OCI-LY7 (cell line): ENCODE data around the gene ABHD17A. TPM values are rescaled to one million over a fixed set of nuclear protein-coding genes. Genes with fewer than 3 reads are reported as not detected.

Source experiments
- BruUV-seq: library from RNA; stranded (reverse); fragments of 400-500 nt; replicated peaks from 2 replicates; lab custom pipeline; 2021; lab: Mats Ljungman, UMichigan
- CTCF ChIA-PET: fragments of 300-600 bp; sonication (Branson Sonifier 250); formaldehyde crosslinking; loops from one replicate; lab custom pipeline; 2022; ENCODE audit warnings: antibody characterized with exemption; ENCODE audit not compliant: unreplicated experiment; lab: Charles Lee
- POLR2A ChIA-PET: fragments of 300-600 bp; sonication (Branson Sonifier 250); formaldehyde crosslinking; loops from one replicate; lab custom pipeline; 2022; ENCODE audit warnings: antibody characterized with exemption; lab: Charles Lee
- DNase-seq: peaks from one replicate; pipeline ENCODE4 v3.0.0-alpha.2; 2015; ENCODE audit warnings: low spot score
- H2AFZ ChIP-seq: fragments of 200-600 bp; sonication (generic), shearing (Covaris generic); 2 replicates; pipeline ENCODE4 v1.6.1; 2014; ENCODE audit warnings: mild to moderate bottlenecking, antibody characterized with exemption, low read length, moderate library complexity
- H3K27ac ChIP-seq: fragments of 200-600 bp; sonication (generic); 2 replicates; pipeline ENCODE4 v1.5.1; 2014; ENCODE audit warnings: mixed run types, low read depth, mild to moderate bottlenecking, moderate library complexity, low read length, inconsistent platforms; ENCODE audit not compliant: poor library complexity, severe bottlenecking
- H3K36me3 ChIP-seq: fragments of 200-600 bp; sonication (generic); 2 replicates; pipeline ENCODE4 v1.6.1; 2014; ENCODE audit warnings: mild to moderate bottlenecking, antibody characterized with exemption, low read length, moderate library complexity, mixed read lengths; ENCODE audit not compliant: insufficient read depth
- H3K4me1 ChIP-seq: fragments of 200-600 bp; sonication (generic); 2 replicates; pipeline ENCODE4 v1.5.1; 2014; ENCODE audit warnings: mild to moderate bottlenecking, low read length; ENCODE audit not compliant: insufficient read depth, poor library complexity, severe bottlenecking
- H3K4me2 ChIP-seq: fragments of 200-600 bp; sonication (generic); 2 replicates; pipeline ENCODE4 v1.6.1; 2014; ENCODE audit warnings: mild to moderate bottlenecking, low read length
- H3K4me3 ChIP-seq: fragments of 200-600 bp; sonication (generic); 2 replicates; pipeline ENCODE4 v1.5.1; 2014; ENCODE audit warnings: mild to moderate bottlenecking, low read depth, low read length; ENCODE audit not compliant: poor library complexity, severe bottlenecking
- H3K79me2 ChIP-seq: fragments of 200-600 bp; sonication (generic); 2 replicates; pipeline ENCODE4 v1.6.1; 2016; ENCODE audit warnings: low read depth, mild to moderate bottlenecking, low read length, moderate library complexity, mixed read lengths; ENCODE audit not compliant: insufficient read depth
- H3K9me2 ChIP-seq: fragments of 200-600 bp; sonication (generic); 2 replicates; pipeline ENCODE4 v1.6.1; 2016; ENCODE audit warnings: mild to moderate bottlenecking, low read length, mixed read lengths; ENCODE audit not compliant: insufficient read depth
- H3K9me3 ChIP-seq: fragments of 200-600 bp; sonication (generic); 2 replicates; pipeline ENCODE4 v1.6.1; 2014; ENCODE audit warnings: mild to moderate bottlenecking, mixed run types, low read length, mixed read lengths
- H4K20me1 ChIP-seq: fragments of 200-600 bp; sonication (generic); 2 replicates; pipeline ENCODE4 v1.6.1; 2014; ENCODE audit warnings: mild to moderate bottlenecking, antibody characterized with exemption, low read length, moderate library complexity, mixed read lengths; ENCODE audit not compliant: insufficient read depth
- EZH2phosphoT487 ChIP-seq: fragments of 200-600 bp; sonication (generic); IDR thresholded peaks from 2 replicates; pipeline ENCODE4 v1.6.1; 2018; ENCODE audit warnings: low read depth, borderline replicate concordance, mild to moderate bottlenecking, mixed run types, antibody characterized with exemption, low read length, moderate library complexity, mixed read lengths
- intact Hi-C: fragments of 100-400 bp; cut with micrococcal nuclease; formaldehyde crosslinking; loops from one replicate; pipeline ENCODE4 v1.10.0; 2022; ENCODE audit not compliant: unreplicated experiment
- total RNA-seq, 2 experiments: library from RNA; depleted of rRNA in 1 of 2; stranded (reverse); fragments of >200 nt in 1 of 2; shearing (Covaris generic) in 1 of 2; gene quantifications; 2 replicates each; pipeline ENCODE4 v1.2.3, GENCODE V29; 2014 to 2022
- TF ChIP-seq, protein P1 (sequence below): fragments of 200-600 bp; sonication (generic); conservative IDR thresholded peaks from 2 replicates; pipeline ENCODE4 v1.5.1; 2014; ENCODE audit warnings: mild to moderate bottlenecking, antibody characterized with exemption, low read length, moderate library complexity, mixed read lengths

ABHD17A gene
- total RNA-seq, 2 experiments from 2014 or later: 71.3 to 130 TPM

DNA sequence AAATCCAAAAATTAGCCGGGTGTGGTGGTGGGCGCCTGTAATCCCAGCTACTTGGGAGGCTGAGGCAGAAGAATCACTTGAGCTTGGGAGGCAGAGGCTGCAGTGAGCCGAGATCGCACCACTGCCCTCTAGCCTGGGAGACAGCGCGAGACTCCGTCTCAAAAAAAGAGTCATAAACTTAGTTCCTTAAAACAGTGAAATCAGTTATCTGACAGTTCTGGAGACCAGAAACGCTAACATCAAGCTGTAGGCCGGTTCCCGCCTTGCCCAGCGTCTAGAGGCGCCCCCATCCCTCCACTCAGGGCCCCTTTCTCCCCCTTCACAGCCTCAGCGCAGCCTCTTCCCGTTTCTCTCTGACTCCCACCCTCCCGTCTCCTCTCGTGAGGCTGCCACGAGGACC lies 31.9 kb upstream of the ABHD17A start:
- H3K79me2 ChIP-seq: no peaks in the 10 kb centered on the region
- intact Hi-C loops: no loop called here
- H3K4me3 ChIP-seq: no peak overlapping the region
- TF ChIP-seq, protein P1, sequence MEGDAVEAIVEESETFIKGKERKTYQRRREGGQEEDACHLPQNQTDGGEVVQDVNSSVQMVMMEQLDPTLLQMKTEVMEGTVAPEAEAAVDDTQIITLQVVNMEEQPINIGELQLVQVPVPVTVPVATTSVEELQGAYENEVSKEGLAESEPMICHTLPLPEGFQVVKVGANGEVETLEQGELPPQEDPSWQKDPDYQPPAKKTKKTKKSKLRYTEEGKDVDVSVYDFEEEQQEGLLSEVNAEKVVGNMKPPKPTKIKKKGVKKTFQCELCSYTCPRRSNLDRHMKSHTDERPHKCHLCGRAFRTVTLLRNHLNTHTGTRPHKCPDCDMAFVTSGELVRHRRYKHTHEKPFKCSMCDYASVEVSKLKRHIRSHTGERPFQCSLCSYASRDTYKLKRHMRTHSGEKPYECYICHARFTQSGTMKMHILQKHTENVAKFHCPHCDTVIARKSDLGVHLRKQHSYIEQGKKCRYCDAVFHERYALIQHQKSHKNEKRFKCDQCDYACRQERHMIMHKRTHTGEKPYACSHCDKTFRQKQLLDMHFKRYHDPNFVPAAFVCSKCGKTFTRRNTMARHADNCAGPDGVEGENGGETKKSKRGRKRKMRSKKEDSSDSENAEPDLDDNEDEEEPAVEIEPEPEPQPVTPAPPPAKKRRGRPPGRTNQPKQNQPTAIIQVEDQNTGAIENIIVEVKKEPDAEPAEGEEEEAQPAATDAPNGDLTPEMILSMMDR: no peak
- TF ChIP-seq EZH2phosphoT487: no peak
- no peaks in the 10 kb centered on the region for H3K9me3 ChIP-seq
- H3K4me1 ChIP-seq: no peaks in the 10 kb centered on the region
- ChIA-PET CTCF (no interaction called here), POLR2A (no interaction called here)
- no TSS peak for BruUV-seq
- H4K20me1 ChIP-seq: no peaks in the 10 kb centered on the region
- no peak overlapping the region for H2AFZ ChIP-seq
- no peak overlapping the region for H3K27ac ChIP-seq
- H3K36me3 ChIP-seq: peaks cover 69% of the 10 kb centered on the region
- H3K4me2 ChIP-seq: no peak overlapping the region
- no peak for DNase-seq
- H3K9me2 ChIP-seq: no peaks in the 10 kb centered on the region

DNA sequence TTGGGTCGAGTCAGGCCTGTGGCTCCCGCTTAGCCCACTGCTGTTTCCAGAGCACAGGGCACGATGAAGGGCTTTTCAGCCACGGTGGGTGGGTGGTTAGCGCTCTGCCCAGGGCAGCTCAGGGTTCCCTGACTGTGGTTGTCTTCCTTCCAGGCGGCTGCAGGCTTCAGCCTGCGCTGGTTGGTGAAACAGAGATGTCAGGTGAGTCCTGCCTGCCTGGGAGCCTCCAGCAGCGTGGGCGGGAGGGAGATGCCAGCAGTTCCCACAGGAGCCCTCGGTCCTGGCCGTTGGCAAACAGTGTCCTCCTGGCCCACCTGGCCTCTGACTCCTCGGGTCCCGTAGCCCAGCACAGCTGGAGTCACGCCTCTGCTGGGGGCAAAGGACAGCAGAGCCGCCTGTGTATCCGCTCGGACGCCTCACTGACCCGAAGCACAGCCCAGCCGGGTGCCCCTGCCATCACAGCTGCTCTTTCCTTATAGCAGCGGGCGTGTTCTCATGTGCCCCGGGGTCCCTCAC lies 29.6 kb upstream of the ABHD17A start:
- H3K4me2 ChIP-seq: no peak overlapping the region
- intact Hi-C loops: no loop called here
- H3K4me3 ChIP-seq: no peak overlapping the region
- no peaks in the 10 kb centered on the region for H4K20me1 ChIP-seq
- CTCF ChIA-PET: no interaction called here
- no peaks in the 10 kb centered on the region for H3K9me3 ChIP-seq
- peaks cover 53% of the 10 kb centered on the region for H3K36me3 ChIP-seq
- no peak for TF ChIP-seq EZH2phosphoT487
- TF ChIP-seq, protein P1: no peak
- no peak for DNase-seq
- POLR2A ChIA-PET: no interaction called here
- no peak overlapping the region for H3K27ac ChIP-seq
- no peaks in the 10 kb centered on the region for H3K4me1 ChIP-seq
- no peak overlapping the region for H2AFZ ChIP-seq
- BruUV-seq: no TSS peak
- peaks cover 11% of the 10 kb centered on the region; the same call in 1 of the 2 replicates for H3K79me2 ChIP-seq
- no peaks in the 10 kb centered on the region for H3K9me2 ChIP-seq

DNA sequence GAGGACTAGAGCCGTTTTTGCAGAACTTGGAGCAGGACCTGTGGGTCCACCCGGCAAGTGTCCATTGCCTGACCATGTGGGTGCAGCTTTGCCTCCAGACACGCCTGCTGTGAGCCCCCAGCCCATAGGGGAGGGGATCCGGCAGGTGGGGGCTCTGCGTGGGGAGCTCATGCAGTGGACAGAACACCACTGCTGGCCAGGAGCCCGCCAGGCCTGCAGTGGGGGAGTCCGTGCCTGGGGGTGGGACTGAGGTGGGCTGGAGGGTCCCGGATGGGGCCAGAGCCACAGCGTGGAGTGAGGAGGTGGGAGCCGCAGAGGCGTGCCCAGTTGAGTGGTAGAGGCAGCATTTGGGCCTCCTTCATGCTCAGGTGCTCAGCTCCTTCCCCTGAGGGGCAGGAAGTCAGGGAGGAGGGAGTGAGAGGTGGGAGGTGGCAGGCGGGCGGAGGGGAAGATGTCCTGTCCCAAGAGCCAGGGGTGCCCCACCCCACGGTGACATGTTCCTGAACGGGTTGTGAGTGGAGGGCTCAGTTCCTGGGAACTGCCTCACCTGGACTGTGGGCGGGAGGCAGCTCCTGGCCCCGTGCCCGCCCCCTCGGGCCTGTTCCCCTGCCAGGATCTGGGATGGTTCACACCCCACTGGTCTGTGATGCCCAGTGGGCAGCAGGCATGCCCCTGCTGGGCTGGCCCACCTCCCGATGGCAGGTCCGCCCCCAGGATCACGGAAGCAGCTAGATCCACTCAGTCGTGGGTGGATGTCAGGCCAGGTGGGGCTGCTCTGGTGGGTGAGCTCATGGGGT lies 28.7 kb upstream of the ABHD17A start:
- Histone ChIP-seq H3K27ac (no peak overlapping the region), H3K4me3 (no peak overlapping the region), H3K4me2 (no peak overlapping the region), H3K9me2 (no peaks in the 10 kb centered on the region), H3K36me3 (peaks cover 48% of the 10 kb centered on the region), H2AFZ (no peak overlapping the region), H3K4me1 (no peaks in the 10 kb centered on the region), H3K79me2 (peaks cover 17% of the 10 kb centered on the region), H4K20me1 (no peaks in the 10 kb centered on the region; the same call in 1 of the 2 replicates), H3K9me3 (no peaks in the 10 kb centered on the region)
- CTCF ChIA-PET: no interaction called here
- intact Hi-C loops: no loop called here
- TF ChIP-seq EZH2phosphoT487: no peak
- TF ChIP-seq, protein P1: no peak
- BruUV-seq: no TSS peak
- no peak for DNase-seq
- POLR2A ChIA-PET: no interaction called here
